Measurements from ENCODE around the gene CHD3. TPM values are rescaled to one million over a fixed set of nuclear protein-coding genes. Genes with fewer than 3 reads are reported as not detected.

Gene CHD3
- polyA plus RNA-seq, 12 donors = 56.4 to 524 (median 74.2) TPM; not detected in 1

Other genes starting within 250 kb of the CHD3 start
- 10 to 100 TPM in 11 of 12 donors, not detected in 1; 15.8 to 39.9 (median 26.1) TPM for gene ATP1B2, start 237.9 kb upstream of the CHD3 start, polyA plus RNA-seq (ENCODE audit: insufficient read length in 12 of 12)
- 100 to 1,000 TPM in 1 of 12 donors, 10 to 100 TPM in 11; 32.5 to 874 (median 37.6) TPM for gene TP53, start 201.3 kb upstream of the CHD3 start, polyA plus RNA-seq (ENCODE audit: insufficient read length in 12 of 12)
- 1 to 10 TPM in 11 of 12 donors, not detected in 1; 5.1 to 9.9 (median 7.5) TPM for gene WRAP53, start 200.3 kb upstream of the CHD3 start, polyA plus RNA-seq (ENCODE audit: insufficient read length in 12 of 12)
- gene EFNB3, start 183.6 kb upstream of the CHD3 start, polyA plus RNA-seq (ENCODE audit: insufficient read length in 12 of 12) = 10 to 100 TPM in 2 of 12 donors, 1 to 10 TPM in 9, not detected in 1; 3.2 to 15.0 (median 6.0) TPM
- 10 to 100 TPM in 2 of 12 donors, 1 to 10 TPM in 9, not detected in 1; 2.3 to 13.6 (median 3.8) TPM for gene DNAH2, start 171.0 kb upstream of the CHD3 start, polyA plus RNA-seq (ENCODE audit: insufficient read length in 12 of 12)
- gene KDM6B, start 54.6 kb upstream of the CHD3 start, polyA plus RNA-seq (ENCODE audit: insufficient read length in 12 of 12) = 10 to 100 TPM in 11 of 12 donors, not detected in 1; 10.9 to 26.5 (median 14.6) TPM
- gene TMEM88, start 33.7 kb upstream of the CHD3 start, polyA plus RNA-seq (ENCODE audit: insufficient read length in 12 of 12) = 10 to 100 TPM in 11 of 12 donors, not detected in 1; 14.1 to 29.0 (median 20.2) TPM
- 10 to 100 TPM in 11 of 12 donors, not detected in 1; 34.8 to 74.9 (median 41.8) TPM for gene NAA38, start 31.2 kb upstream of the CHD3 start, polyA plus RNA-seq (ENCODE audit: insufficient read length in 12 of 12)
- gene CYB5D1, start 30.8 kb upstream of the CHD3 start, polyA plus RNA-seq (ENCODE audit: insufficient read length in 12 of 12) = 10 to 100 TPM in 4 of 12 donors, 1 to 10 TPM in 7, not detected in 1; 6.7 to 14.1 (median 8.7) TPM
- gene RNF227, start 27.5 kb downstream of the CHD3 start, polyA plus RNA-seq (ENCODE audit: insufficient read length in 12 of 12) = 1 to 10 TPM in 10 of 12 donors, not detected in 2; 2.4 to 4.8 (median 3.0) TPM
- 10 to 100 TPM in 1 of 12 donors, 1 to 10 TPM in 9, not detected in 2; 2.5 to 18.8 (median 6.0) TPM for gene KCNAB3, start 41.1 kb downstream of the CHD3 start, polyA plus RNA-seq (ENCODE audit: insufficient read length in 12 of 12)
- gene TRAPPC1, start 43.2 kb downstream of the CHD3 start, polyA plus RNA-seq (ENCODE audit: insufficient read length in 12 of 12) = 10 to 100 TPM in 11 of 12 donors, not detected in 1; 76.1 to 93.9 (median 82.4) TPM
- 10 to 100 TPM in 11 of 12 donors, not detected in 1; 24.9 to 62.8 (median 31.2) TPM for gene CNTROB, start 43.4 kb downstream of the CHD3 start, polyA plus RNA-seq (ENCODE audit: insufficient read length in 12 of 12)
- under 1 TPM in 3 of 12 donors, not detected in 9; 0.04 to 0.15 (median 0.05) TPM for gene GUCY2D, start 113.8 kb downstream of the CHD3 start, polyA plus RNA-seq (ENCODE audit: insufficient read length in 12 of 12)
- gene ALOX15B, start 150.3 kb downstream of the CHD3 start, polyA plus RNA-seq (ENCODE audit: insufficient read length in 12 of 12) = 1 to 10 TPM in 1 of 12 donors, under 1 TPM in 9, not detected in 2; 0.18 to 1.2 (median 0.28) TPM
- under 1 TPM in 3 of 12 donors, not detected in 9; 0.09 to 0.66 (median 0.49) TPM for gene ALOX12B, start 198.9 kb downstream of the CHD3 start, polyA plus RNA-seq (ENCODE audit: insufficient read length in 12 of 12)
- gene ALOXE3, start 229.7 kb downstream of the CHD3 start, polyA plus RNA-seq (ENCODE audit: insufficient read length in 12 of 12) = under 1 TPM in 3 of 12 donors, not detected in 9; 0.08 to 0.37 (median 0.22) TPM
- under 1 TPM in 3 of 12 donors, not detected in 9; 0.12 to 0.29 (median 0.14) TPM for gene HES7, start 235.3 kb downstream of the CHD3 start, polyA plus RNA-seq (ENCODE audit: insufficient read length in 12 of 12)